Erythroblast (primary cell): ENCODE data around the gene METTL22.

Experiments
- DNase-seq, 2 experiments: peaks; one replicate each; lab custom pipeline; 2025; lab: John Stamatoyannopoulos, UW
- GATA1 ChIP-seq: IDR thresholded peaks from 2 replicates; pipeline ENCODE4 v1.6.1; 2011; ENCODE audit warnings: low read depth, mild to moderate bottlenecking, control low read depth, low read length, moderate library complexity
- POLR2A ChIP-seq: IDR thresholded peaks from 2 replicates; pipeline ENCODE4 v1.6.1; 2011; ENCODE audit warnings: mild to moderate bottlenecking, low read length

METTL22 gene, protein sequence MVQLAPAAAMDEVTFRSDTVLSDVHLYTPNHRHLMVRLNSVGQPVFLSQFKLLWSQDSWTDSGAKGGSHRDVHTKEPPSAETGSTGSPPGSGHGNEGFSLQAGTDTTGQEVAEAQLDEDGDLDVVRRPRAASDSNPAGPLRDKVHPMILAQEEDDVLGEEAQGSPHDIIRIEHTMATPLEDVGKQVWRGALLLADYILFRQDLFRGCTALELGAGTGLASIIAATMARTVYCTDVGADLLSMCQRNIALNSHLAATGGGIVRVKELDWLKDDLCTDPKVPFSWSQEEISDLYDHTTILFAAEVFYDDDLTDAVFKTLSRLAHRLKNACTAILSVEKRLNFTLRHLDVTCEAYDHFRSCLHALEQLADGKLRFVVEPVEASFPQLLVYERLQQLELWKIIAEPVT

DNA sequence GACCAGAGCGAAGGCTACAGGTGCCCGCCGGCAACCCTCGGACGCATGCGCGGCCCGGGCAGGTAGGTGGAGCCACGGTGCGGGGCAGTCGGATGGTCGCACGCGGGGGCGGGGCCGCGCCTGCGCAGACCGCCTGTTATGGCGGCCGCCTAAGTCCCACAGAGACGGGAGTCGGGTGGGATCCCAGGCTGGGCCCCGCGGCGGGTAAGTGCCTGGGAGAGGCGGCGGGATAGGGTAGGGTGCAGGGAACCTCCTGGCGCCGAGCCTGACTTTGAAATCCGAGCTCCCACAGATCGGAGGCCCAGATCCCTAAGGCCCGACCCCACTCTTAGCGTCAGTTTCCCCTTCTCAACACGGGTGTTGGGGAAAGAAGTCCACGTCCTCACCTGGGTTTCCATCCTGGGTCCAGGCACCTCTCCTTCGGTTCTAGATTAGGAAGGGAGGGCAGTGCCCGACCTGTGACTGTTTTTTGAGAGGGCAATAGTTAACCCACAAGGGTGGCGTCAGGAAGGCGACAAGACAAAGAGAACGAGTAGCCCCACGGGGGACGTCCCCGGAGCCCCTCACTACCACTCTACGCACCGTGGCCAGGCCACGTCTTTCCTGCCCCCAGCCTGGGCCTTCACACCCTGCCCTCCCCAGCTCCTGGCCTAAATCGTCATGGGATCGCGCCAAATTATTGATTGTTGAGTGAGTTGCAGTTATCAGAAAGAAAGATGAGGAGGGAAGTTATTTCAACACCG, at the start of gene METTL22:
METTL22 (plus strand) TSS at position 127 of the 743 bp plus-strand sequence. CDS start 3,968 bp downstream, outside the sequence.
- peak; percentile 90 for TF ChIP-seq POLR2A
- TF ChIP-seq GATA1, result no peak

DNA sequence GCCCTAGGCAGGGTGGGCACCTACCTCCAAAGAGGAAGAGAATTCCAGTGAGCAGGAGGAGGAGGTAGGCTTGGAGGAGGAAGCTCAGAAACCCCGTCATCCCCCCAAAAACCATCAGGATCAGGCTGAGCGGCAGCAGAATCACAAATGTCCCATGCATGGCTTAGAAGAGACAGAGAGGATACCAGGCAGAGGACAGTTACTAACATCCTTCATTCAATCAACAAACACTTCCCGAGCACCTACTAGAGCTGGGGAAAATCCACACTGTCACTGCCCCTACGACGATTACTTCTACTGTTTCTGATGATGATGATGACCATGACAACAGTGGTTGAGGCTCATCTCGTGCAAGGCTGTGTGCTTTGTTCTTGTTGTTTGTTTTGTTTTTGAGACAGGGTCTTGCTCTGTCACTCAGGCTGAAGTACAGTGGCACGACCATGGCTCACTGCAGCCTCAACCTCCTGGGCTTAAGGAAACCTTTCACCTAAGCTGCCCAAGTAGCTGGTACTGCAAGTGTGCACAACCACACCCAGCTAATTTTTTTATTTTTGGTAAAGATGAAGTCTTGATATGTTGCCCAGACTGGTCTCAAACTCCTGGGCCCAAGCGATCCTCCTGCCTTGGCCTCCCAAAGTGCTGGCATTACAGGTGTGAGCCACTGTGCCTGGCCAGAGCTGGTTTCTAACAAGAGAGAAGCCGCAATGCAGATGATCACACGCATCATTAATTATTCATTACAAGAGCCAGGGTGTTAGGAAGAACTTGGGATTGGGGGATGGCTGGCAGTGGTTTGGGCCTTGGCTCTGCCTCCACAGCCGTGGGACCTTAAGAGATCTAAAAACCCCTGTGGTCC, 49.2 kb upstream of the METTL22 start:
- DNase-seq, result no peak
- TF ChIP-seq POLR2A (no peak), GATA1 (no peak)

More for the DNA sequence above, at the start of gene METTL22:
- DNase-seq, result peak; percentile 91 to 96

DNA sequence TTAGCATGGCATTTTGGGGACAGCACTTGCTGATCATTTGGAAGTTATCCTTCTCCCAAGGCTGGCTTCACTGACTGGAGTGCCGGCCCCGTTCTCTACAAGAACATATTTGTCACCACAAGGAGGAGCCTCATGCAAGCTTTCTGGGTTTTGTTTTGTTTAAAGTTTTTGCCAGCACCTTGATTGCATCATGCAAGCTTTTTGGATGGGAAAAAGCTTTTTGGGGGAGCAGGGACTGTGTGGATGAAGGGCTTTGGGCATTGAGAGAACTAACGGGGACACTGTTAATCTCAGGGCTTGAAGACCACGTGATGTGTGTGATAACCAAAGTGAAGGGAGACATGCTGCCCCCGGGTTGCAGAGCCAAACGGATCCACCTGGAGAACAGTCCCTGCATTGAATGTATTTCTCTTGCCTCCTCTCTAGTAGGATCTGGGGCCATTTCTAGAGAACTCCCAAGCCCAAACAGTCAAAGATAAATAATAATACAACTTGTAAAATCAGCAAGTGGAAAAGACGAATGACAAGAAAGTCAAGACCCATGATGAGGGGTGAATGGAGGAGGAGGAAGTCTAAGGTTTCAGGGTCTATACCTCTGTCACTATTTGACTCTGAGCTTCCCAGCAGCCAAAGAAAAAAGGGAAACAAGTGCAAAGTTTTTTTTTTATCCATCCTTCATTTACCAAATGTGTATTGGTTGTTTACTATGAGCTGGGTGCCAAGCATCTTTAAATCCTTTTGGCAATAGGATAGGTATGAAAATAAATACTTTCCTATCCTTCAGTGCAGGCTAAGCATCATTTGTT, 48.4 kb upstream of the METTL22 start:
- TF ChIP-seq POLR2A (no peak), GATA1 (no peak)
- peak; percentile 26 to 49 for DNase-seq

DNA sequence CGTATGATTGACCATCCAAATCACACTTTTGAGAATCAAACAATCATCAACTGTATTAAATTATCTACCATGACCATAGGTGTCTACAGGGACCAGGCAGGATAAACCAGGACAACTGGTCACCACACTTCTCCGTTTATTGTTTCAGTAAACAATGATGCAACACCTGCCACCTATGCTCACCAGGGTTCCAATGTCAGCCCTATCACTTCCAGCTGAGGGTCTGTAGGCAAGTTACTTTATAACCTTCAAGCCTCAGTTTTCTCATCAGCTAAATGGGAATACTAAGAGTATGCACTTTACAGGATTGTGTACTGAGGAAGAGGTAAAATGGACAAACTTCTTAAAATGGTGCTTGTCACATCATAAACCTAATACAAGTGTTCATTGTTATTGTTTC, 46.1 kb upstream of the METTL22 start:
- DNase-seq, result no peak
- no peak for TF ChIP-seq GATA1
- no peak for TF ChIP-seq POLR2A

DNA sequence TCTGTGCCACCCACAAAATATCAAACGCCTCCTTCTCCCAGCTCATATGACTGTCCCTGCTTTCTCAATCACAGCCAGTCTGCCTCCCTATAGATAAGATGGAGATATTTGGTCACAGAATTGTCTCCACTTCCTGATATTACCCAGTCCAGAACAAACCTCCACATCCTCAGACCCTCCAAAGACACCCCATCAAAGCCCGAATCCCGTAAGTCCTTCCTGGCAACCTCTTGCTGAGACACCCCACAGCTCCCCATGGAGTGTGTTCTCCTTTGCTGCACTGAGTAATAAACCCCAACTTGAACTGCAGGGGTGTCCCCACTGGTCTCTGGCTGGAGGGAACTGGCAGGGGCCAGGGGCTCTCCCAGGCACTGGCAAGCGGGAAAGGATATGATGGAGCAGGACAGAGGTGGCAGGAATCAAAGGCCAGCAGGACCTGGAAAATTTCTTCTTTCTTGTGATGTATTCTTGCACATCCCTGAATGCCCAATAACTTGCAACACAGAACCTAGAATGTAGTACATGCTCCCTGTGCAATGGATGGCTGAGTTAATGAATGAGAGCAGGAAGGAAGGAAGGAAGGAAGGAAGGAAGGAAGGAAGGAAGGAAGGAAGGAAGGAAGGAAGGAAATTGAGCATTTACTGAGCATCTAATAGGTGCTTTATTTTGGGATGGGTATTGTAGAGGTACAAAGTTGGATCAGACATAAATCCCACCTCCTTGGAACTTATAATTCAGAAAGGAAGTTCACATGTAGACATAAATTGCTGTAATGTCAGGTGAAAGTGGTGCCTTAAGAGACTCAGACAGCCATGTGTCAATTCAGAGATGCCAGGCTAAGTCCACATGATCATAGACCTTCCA, 45.1 kb upstream of the METTL22 start:
- no peak for DNase-seq
- TF ChIP-seq GATA1, result no peak

DNA sequence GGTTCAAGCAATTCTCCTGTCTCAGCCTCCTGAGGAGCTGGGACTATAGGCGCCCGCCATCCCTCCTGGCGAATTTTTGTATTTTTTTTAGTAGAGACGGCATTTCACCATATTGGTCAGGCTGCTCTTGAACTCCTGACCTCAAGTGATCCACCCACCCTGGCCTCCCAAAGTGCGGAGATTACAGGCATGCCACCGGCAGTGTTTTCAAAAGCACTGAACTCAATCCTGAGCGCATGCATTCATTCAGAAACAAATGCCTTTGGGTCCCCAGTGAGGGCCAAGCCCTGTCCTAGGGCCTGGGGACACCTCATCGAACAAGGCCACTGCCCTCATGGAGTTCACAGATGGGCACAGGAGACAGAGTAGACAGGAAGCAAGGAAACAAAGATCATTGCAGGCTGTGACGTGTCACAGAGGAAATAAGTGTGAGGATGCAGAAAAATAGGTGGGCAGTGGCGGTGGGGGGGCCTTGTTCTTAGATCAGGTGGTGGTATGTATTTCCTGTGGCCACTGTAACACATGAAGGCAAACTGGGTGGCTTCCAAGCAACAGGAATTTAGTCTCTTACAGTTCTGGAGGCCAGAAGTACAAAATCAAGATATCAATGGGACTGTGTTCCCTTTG, 43.7 kb upstream of the METTL22 start:
- TF ChIP-seq POLR2A (no peak), GATA1 (no peak)
- no peak for DNase-seq

DNA sequence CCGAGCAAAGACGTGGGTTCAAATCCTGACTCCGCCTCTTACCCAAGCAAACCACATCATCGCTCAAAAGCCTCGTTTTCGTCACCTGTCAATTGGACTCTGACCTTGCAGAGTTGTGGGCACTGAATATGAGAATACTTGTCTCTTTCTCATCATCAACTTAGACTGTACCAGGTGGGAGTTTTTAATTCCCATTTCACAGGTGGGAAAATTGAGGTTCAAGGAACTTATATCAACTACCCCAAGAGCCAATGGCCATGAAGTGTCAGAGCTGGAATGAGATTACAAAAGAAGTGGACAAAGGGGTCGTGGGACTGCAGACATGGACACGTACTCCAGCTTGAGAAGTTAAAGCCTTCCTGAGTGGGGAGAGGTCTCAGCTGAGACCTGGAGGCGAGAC, 41.9 kb upstream of the METTL22 start:
- TF ChIP-seq POLR2A, result no peak
- TF ChIP-seq GATA1, result no peak
- DNase-seq, result no peak

DNA sequence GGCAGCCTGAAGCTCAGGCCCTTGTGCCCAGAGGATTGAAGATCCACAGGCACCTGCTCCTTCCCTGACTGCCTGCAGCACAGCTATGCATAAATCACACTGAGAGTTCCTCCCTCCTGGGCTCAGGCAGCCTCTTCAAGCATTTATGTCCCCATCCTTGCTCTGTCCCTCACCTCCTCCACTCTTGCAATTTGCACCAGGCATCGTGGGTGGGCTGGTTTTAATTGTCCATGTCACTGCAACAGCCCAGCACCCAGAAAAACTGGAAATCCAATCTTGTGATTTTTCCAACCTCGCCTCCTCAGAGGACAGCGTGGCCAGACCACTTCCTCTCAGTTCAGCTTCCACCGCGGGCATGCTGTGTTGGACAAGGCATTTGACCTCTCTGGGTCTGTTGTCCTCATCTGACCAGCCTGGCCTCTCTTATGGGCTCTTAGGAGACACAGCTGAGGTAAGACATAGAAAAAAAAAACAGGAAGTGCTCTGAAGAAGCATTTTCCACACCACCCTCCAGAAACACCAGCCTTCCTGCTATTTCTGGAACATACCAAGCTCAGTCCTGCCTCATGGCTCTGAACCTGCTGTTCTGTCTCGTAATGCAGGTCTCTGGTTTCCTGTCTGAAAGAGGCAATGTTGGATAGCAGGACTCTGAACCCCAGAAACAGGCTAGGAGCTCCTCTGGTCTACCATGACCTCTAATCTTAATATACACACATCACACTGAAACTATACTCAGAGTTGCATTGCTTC, 39.5 kb upstream of the METTL22 start:
- TF ChIP-seq GATA1 (no peak), POLR2A (no peak)
- no peak for DNase-seq

DNA sequence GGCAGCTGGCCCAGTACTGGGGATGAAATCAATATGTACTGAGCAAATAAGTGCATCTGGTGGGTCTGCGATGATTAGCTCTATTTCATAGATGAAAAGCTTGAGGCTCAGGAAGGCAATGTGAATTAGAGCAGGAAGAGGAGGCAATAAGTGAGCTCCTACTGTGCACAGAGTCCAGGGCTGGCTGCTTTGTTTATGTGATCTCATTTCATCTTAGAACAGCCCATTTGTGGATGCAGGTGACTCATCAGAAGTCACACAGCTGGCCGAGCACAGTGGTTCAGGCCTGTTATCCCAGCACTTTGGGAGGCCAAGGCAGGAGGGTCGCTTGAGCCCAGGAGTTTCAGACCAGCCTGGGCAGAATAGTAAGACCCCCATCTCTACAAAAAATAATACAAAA, 38.3 kb upstream of the METTL22 start:
- TF ChIP-seq POLR2A (no peak), GATA1 (no peak)
- no peak for DNase-seq

DNA sequence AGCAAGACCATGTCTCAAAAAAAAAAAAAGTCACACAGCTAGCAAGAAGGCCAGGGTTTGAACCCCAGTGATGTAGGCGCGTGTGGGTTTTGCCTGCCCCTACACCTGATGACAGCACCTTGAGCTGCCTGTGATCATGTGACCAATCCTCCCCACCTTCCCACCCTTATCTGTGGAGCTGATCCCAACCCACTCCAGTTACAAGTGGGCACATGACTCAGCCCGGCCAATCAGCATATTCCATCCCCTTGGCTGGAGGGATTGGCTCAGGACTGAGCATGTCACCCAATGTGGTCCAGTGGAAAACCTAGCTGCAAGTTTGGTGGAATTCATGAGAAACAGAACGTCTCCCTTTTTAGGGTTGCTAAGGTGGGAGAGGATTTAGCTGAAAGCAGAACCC, 37.8 kb upstream of the METTL22 start:
- no peak for TF ChIP-seq POLR2A
- no peak for TF ChIP-seq GATA1
- no peak for DNase-seq

DNA sequence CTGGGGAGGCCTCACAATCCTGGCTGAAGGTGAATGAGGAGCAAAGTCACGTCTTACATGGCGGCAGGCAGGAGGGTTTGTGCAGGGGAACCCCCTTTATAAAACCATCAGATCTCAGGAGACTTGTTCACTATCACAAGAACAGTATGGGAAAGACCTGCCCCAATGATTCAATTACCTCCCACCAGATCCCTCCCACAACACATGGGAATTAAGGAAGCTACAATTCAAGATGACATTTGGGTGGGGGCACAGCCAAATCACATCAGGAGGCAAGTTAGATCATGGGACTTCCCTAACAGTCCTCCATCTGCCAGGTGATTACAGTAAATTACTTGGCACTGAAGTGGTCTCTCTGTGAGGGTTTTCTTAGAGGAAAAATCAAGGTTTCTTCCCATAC, 36.5 kb upstream of the METTL22 start:
- TF ChIP-seq GATA1 (no peak), POLR2A (no peak)
- no peak for DNase-seq

DNA sequence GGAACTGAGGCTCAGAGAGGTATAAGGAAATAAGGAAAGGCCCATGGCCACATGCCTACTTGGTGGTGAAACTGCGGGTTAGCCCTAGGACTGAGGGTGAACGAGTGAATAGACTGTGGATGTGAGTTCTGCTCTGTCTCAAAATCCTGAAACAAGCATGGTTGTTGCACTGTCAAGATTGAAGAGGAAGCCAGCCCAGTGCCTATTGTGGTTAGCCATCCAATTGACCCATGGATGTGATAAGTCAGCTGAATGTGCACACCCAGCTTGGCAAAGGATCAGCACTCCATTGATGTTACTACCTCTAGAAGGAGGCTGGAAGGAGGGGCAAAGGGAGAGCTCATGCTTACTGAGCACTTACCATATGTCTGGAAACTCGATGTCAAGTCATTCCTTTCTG, 35.6 kb upstream of the METTL22 start:
- TF ChIP-seq GATA1, result no peak
- TF ChIP-seq POLR2A, result no peak
- DNase-seq, result no peak
